Midbrain (tissue), 1 donor: ENCODE measurements around the gene MYO1C.
A peak's percentile ranks its signal among the peaks of the same experiment; 100 is the strongest.
"Not testable (repeated sequence)": the region's sequence is repeated elsewhere in the genome, so short reads cannot be mapped to it uniquely, and the experiment has no call there.

Experiments used
- DNase-seq: peaks from one replicate; lab custom pipeline; 2025; lab: John Stamatoyannopoulos, UW

The MYO1C gene

GRCh38 chr17:1492249-1493206, at the start of gene MYO1C:
TSS of gene MYO1C (minus strand) at chr17:1492686. CDS start at chr17:1492487, 199 bp downstream.
- no peak for DNase-seq

- no peak for DNase-seq
These were observed 49.0 kb upstream of the MYO1C start for GRCh38 chr17:1541367-1541904.

- DNase-seq: no peak
These were observed 47.3 kb upstream of the MYO1C start for GRCh38 chr17:1539811-1540210.

GRCh38 chr17:1535737-1536136, 43.3 kb upstream of the MYO1C start:
- DNase-seq: no peak

- DNase-seq: no peak
These were observed 41.3 kb upstream of the MYO1C start for GRCh38 chr17:1533661-1534325.

- DNase-seq: no peak
These were observed 40.5 kb upstream of the MYO1C start for GRCh38 chr17:1532836-1533602.

- no peak for DNase-seq
These were observed 37.4 kb upstream of the MYO1C start for GRCh38 chr17:1529863-1530262.

- not testable (repeated sequence) for DNase-seq
These were observed 34.4 kb upstream of the MYO1C start for GRCh38 chr17:1526876-1527275.

GRCh38 chr17:1522626-1523025, 30.1 kb upstream of the MYO1C start:
- no peak for DNase-seq

- DNase-seq: no peak
These were observed 28.7 kb upstream of the MYO1C start for GRCh38 chr17:1521086-1521640.

GRCh38 chr17:1519678-1520077, 27.2 kb upstream of the MYO1C start:
- DNase-seq: no peak

GRCh38 chr17:1518410-1518809, 25.9 kb upstream of the MYO1C start:
- no peak for DNase-seq

GRCh38 chr17:1516388-1517161, 24.1 kb upstream of the MYO1C start, which contains the start of gene INPP5K:
TSS of gene INPP5K (minus strand) at chr17:1516612. CDS start at chr17:1516499, 113 bp downstream.
- DNase-seq: peak; percentile 99

GRCh38 chr17:1515640-1516387, 23.3 kb upstream of the MYO1C start:
- peak; percentile 27 for DNase-seq

- no peak for DNase-seq
These were observed 19.9 kb upstream of the MYO1C start for GRCh38 chr17:1512351-1512750.

GRCh38 chr17:1511756-1512321, 19.4 kb upstream of the MYO1C start:
- DNase-seq: peak; percentile 9

GRCh38 chr17:1511290-1511689, 18.8 kb upstream of the MYO1C start:
- no peak for DNase-seq

GRCh38 chr17:1509290-1509881, 16.9 kb upstream of the MYO1C start:
- no peak for DNase-seq

- DNase-seq: not testable (repeated sequence)
These were observed 16.2 kb upstream of the MYO1C start for GRCh38 chr17:1508709-1509108.
